Endodermal cell (in vitro differentiated cells): Measurements from ENCODE around the gene EFCAB7. TPM values are rescaled to one million over a fixed set of nuclear protein-coding genes. Genes with fewer than 3 reads are reported as not detected.

ENCODE experiments used
- DNase-seq: peaks from one replicate; pipeline ENCODE4 v3.0.0-alpha.2; 2017
- H3K27ac ChIP-seq: 2 replicates; pipeline ENCODE4 v1.5.1; 2013; ENCODE audit warnings: mild to moderate bottlenecking, low read depth, low read length, moderate library complexity
- H3K27me3 ChIP-seq: 2 replicates; pipeline ENCODE4 v1.6.1; 2013; ENCODE audit warnings: mild to moderate bottlenecking, low read length, moderate library complexity; ENCODE audit not compliant: insufficient read depth, control insufficient read depth, poor library complexity, severe bottlenecking
- H3K36me3 ChIP-seq: 2 replicates; pipeline ENCODE4 v1.7.0; 2013; ENCODE audit warnings: mild to moderate bottlenecking, low read length, moderate library complexity; ENCODE audit not compliant: control insufficient read depth, insufficient read depth
- H3K4me1 ChIP-seq: one replicate; pipeline ENCODE4 v1.7.0; 2013; ENCODE audit warnings: low read length; ENCODE audit not compliant: control insufficient read depth, insufficient read depth
- H3K4me3 ChIP-seq: 2 replicates; pipeline ENCODE4 v1.5.1; 2013; ENCODE audit warnings: mild to moderate bottlenecking, low read length, moderate library complexity
- H3K9ac ChIP-seq: 2 replicates; pipeline ENCODE4 v1.6.1; 2013; ENCODE audit warnings: mild to moderate bottlenecking, low read length, moderate library complexity; ENCODE audit not compliant: poor library complexity, severe bottlenecking; ENCODE audit errors: extremely low read depth
- H3K9me3 ChIP-seq: 2 replicates; pipeline ENCODE4 v1.6.1; 2013; ENCODE audit warnings: mild to moderate bottlenecking, low read length, moderate library complexity; ENCODE audit not compliant: control insufficient read depth
- H3K27ac Mint-ChIP-seq: 2 replicates; pipeline ENCODE4 v1.8.0; 2020; ENCODE audit warnings: mixed read lengths
- H3K27me3 Mint-ChIP-seq: 2 replicates; pipeline ENCODE4 v1.8.0; 2021; ENCODE audit warnings: mild to moderate bottlenecking, mixed read lengths; ENCODE audit not compliant: insufficient read depth
- H3K36me3 Mint-ChIP-seq: 2 replicates; pipeline ENCODE4 v1.8.0; 2020; ENCODE audit warnings: low read depth, mixed read lengths
- H3K4me1 Mint-ChIP-seq: 2 replicates; pipeline ENCODE4 v1.8.0; 2020; ENCODE audit warnings: mixed read lengths
- H3K4me3 Mint-ChIP-seq: 2 replicates; pipeline ENCODE4 v1.8.0; 2020; ENCODE audit warnings: mild to moderate bottlenecking, moderate library complexity, mixed read lengths
- H3K9me3 Mint-ChIP-seq: 2 replicates; pipeline ENCODE4 v1.8.0; 2020; ENCODE audit warnings: mild to moderate bottlenecking, mixed read lengths
- WGBS, 2 experiments: methylation state at CpG; one replicate each; pipeline versions ENCODE4 v1.1.5 to v1.1.7; 2013; ENCODE audit warnings: missing lambda C conversion rate in 2 of 2, mixed read lengths in 1 of 2; ENCODE audit not compliant: insufficient coverage in 1 of 2, insufficient read length in 1 of 2; 5-methylcytosine and 5-hydroxymethylcytosine counted together
- total RNA-seq, 2 donors: library from RNA; stranded (reverse); fragmentation: NEBNext Ultra II Directional in 1 of 2; extraction: Animal tissue kit (Norgen Biotek cat#: 25700) in 1 of 2; gene quantifications; 2 replicates in 1 of 2; 3 replicates in 1 of 2; pipeline ENCODE4 v1.2.1, GENCODE V29; 2021
- TF ChIP-seq, protein P1 (sequence below): fragments of 200-600 bp; sonication (generic); conservative IDR thresholded peaks from 2 replicates; pipeline ENCODE4 v1.5.0; 2021; ENCODE audit warnings: antibody characterized with exemption, mild to moderate bottlenecking

Gene EFCAB7
- total RNA-seq, 2 donors from 2014 or later = 9.3 to 11.5 TPM

DNA sequence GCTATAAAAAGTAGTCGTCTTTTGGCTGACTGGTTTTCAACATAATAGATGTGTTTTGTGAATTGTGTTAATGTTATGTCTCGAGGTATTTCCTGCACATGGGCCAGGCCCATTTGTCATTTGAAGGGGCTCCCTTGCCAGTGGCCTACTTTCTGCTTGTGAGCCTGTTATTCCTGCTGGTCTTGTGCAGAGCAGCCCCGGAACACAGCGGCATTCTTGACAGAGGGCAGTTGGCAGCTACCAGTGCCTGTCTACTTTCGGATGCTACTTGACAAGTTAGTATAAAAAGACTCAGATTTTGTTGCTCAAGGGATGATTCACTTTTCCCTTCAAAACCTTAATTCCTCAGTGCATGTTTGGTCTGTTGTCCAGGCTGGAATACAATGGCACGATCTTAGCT lies 98.4 kb downstream of the EFCAB7 start:
- no peak for DNase-seq
- Mint-ChIP-seq H3K9me3 (no peaks in the 10 kb centered on the region), H3K4me3 (no peak overlapping the region), H3K27ac (no peak overlapping the region), H3K27me3 (no peaks in the 10 kb centered on the region), H3K4me1 (peaks cover 19% of the 10 kb centered on the region), H3K36me3 (peaks cover 4% of the 10 kb centered on the region)
- no peak overlapping the region for H3K27ac ChIP-seq
- H3K36me3 ChIP-seq = peaks cover 3% of the 10 kb centered on the region
- TF ChIP-seq, protein P1, sequence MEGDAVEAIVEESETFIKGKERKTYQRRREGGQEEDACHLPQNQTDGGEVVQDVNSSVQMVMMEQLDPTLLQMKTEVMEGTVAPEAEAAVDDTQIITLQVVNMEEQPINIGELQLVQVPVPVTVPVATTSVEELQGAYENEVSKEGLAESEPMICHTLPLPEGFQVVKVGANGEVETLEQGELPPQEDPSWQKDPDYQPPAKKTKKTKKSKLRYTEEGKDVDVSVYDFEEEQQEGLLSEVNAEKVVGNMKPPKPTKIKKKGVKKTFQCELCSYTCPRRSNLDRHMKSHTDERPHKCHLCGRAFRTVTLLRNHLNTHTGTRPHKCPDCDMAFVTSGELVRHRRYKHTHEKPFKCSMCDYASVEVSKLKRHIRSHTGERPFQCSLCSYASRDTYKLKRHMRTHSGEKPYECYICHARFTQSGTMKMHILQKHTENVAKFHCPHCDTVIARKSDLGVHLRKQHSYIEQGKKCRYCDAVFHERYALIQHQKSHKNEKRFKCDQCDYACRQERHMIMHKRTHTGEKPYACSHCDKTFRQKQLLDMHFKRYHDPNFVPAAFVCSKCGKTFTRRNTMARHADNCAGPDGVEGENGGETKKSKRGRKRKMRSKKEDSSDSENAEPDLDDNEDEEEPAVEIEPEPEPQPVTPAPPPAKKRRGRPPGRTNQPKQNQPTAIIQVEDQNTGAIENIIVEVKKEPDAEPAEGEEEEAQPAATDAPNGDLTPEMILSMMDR = no peak
- H3K4me3 ChIP-seq = no peak overlapping the region
- no peaks in the 10 kb centered on the region for H3K27me3 ChIP-seq
- H3K4me1 ChIP-seq = peaks cover 4% of the 10 kb centered on the region
- no peaks in the 10 kb centered on the region for H3K9me3 ChIP-seq
- WGBS, 2 experiments = 94 to 98% methylated on average over 5 to 6 of the region's 6 CpGs
- H3K9ac ChIP-seq = no peak overlapping the region

Other genes with a start within 250 kb of the EFCAB7 start
- gene FOXD3, start 201.0 kb upstream of the EFCAB7 start, total RNA-seq = 10 to 100 TPM in 1 of 2 donors, under 1 TPM in 1; 0.49 to 14.0 TPM
- 10 to 100 TPM; 25.9 to 26.9 TPM for gene ALG6, start 155.9 kb upstream of the EFCAB7 start, total RNA-seq
- gene ITGB3BP, start 300 bp upstream of the EFCAB7 start, total RNA-seq = 10 to 100 TPM; 41.5 to 62.7 TPM
- gene PGM1, start 69.9 kb downstream of the EFCAB7 start, total RNA-seq = 100 to 1,000 TPM; 119 to 165 TPM